H9 (cell line): Measurements from ENCODE around the gene IFRD2. TPM values are rescaled to one million over a fixed set of nuclear protein-coding genes. Genes with fewer than 3 reads are reported as not detected.

Experiments
- DNase-seq: peaks from one replicate; pipeline ENCODE4 v3.0.0-alpha.2; 2017
- H2AFZ ChIP-seq: one replicate; pipeline ENCODE4 v1.6.1; 2013; ENCODE audit warnings: mild to moderate bottlenecking, low read length, control low read depth, moderate library complexity
- H2AK5ac ChIP-seq: 2 replicates; pipeline ENCODE4 v1.6.1; 2013; ENCODE audit warnings: low read length, control low read depth, mixed read lengths; ENCODE audit not compliant: insufficient read length
- H2BK120ac ChIP-seq: one replicate; pipeline ENCODE4 v1.6.1; 2013; ENCODE audit warnings: low read depth, mild to moderate bottlenecking, low read length, control low read depth, inconsistent platforms; ENCODE audit not compliant: poor library complexity, severe bottlenecking
- H2BK12ac ChIP-seq: 2 replicates; pipeline ENCODE4 v1.6.1; 2013; ENCODE audit warnings: low read length, control low read depth, mixed read lengths, low read depth; ENCODE audit not compliant: insufficient read length
- H2BK15ac ChIP-seq: 2 replicates; pipeline ENCODE4 v1.6.1; 2013; ENCODE audit warnings: low read depth, low read length, control low read depth
- H2BK20ac ChIP-seq: one replicate; pipeline ENCODE4 v1.6.1; 2013; ENCODE audit warnings: low read depth, mild to moderate bottlenecking, low read length, control low read depth, inconsistent platforms; ENCODE audit not compliant: poor library complexity, severe bottlenecking
- H2BK5ac ChIP-seq: 2 replicates; pipeline ENCODE4 v1.6.1; 2013; ENCODE audit warnings: low read length, control low read depth, mixed read lengths; ENCODE audit not compliant: insufficient read length
- H3K14ac ChIP-seq: 2 replicates; pipeline ENCODE4 v1.6.1; 2013; ENCODE audit warnings: low read length, control low read depth; ENCODE audit not compliant: insufficient read depth
- H3K18ac ChIP-seq: 2 replicates; pipeline ENCODE4 v1.6.1; 2013; ENCODE audit warnings: low read depth, mild to moderate bottlenecking, mixed read lengths, low read length, control low read depth; ENCODE audit not compliant: insufficient read length
- H3K23ac ChIP-seq: 2 replicates; pipeline ENCODE4 v1.6.1; 2013; ENCODE audit warnings: low read length, control low read depth, mixed read lengths, low read depth; ENCODE audit not compliant: insufficient read length
- H3K23me2 ChIP-seq: 2 replicates; pipeline ENCODE4 v1.6.1; 2013; ENCODE audit warnings: low read depth, mild to moderate bottlenecking, mixed read lengths, low read length, control low read depth; ENCODE audit not compliant: insufficient read length, poor library complexity, severe bottlenecking
- H3K27ac ChIP-seq: 2 replicates; pipeline ENCODE4 v1.5.1; 2013; ENCODE audit warnings: low read length, control low read depth, mixed read lengths, low read depth; ENCODE audit not compliant: insufficient read length
- H3K27me3 ChIP-seq: 2 replicates; pipeline ENCODE4 v1.6.1; 2013; ENCODE audit warnings: low read length, control low read depth, inconsistent platforms; ENCODE audit not compliant: insufficient read depth
- H3K4ac ChIP-seq: 2 replicates; pipeline ENCODE4 v1.6.1; 2013; ENCODE audit warnings: low read depth, mild to moderate bottlenecking, control low read depth, inconsistent platforms, low read length, moderate library complexity
- H3K4me1 ChIP-seq: 2 replicates; pipeline ENCODE4 v1.6.1; 2013; ENCODE audit warnings: low read length, control low read depth, inconsistent platforms; ENCODE audit not compliant: insufficient read depth
- H3K4me2 ChIP-seq: 2 replicates; pipeline ENCODE4 v1.6.1; 2013; ENCODE audit warnings: low read length, control low read depth, mixed read lengths; ENCODE audit not compliant: insufficient read length, insufficient read depth
- H3K56ac ChIP-seq: 2 replicates; pipeline ENCODE4 v1.6.1; 2013; ENCODE audit warnings: low read depth, mild to moderate bottlenecking, mixed read lengths, low read length, control low read depth; ENCODE audit not compliant: insufficient read length
- H3K79me1 ChIP-seq: 2 replicates; pipeline ENCODE4 v1.6.1; 2013; ENCODE audit warnings: low read depth, mild to moderate bottlenecking, moderate library complexity, low read length, control low read depth, inconsistent platforms; ENCODE audit not compliant: insufficient read depth, poor library complexity, severe bottlenecking
- H3K79me2 ChIP-seq: 2 replicates; pipeline ENCODE4 v1.6.1; 2013; ENCODE audit warnings: low read length, control low read depth, inconsistent platforms; ENCODE audit not compliant: insufficient read depth
- H3K9ac ChIP-seq: 2 replicates; pipeline ENCODE4 v1.6.1; 2013; ENCODE audit warnings: low read length, control low read depth, mixed read lengths; ENCODE audit not compliant: insufficient read length; ENCODE audit errors: extremely low read depth
- H3K9me3 ChIP-seq: one replicate; pipeline ENCODE4 v1.6.1; 2013; ENCODE audit warnings: low read depth, low read length, inconsistent platforms; ENCODE audit not compliant: control insufficient read depth
- H3T11ph ChIP-seq: one replicate; pipeline ENCODE4 v1.6.1; 2013; ENCODE audit warnings: mild to moderate bottlenecking, low read length, control low read depth, inconsistent platforms
- H4K20me1 ChIP-seq: one replicate; pipeline ENCODE4 v1.6.1; 2013; ENCODE audit not compliant: control insufficient read depth, insufficient read length, insufficient read depth
- H4K5ac ChIP-seq: 2 replicates; pipeline ENCODE4 v1.6.1; 2013; ENCODE audit warnings: low read depth, mild to moderate bottlenecking, mixed read lengths, low read length, control low read depth; ENCODE audit not compliant: insufficient read length
- H4K8ac ChIP-seq: replicated peaks from 2 replicates; pipeline ENCODE4 v1.6.1; 2013; ENCODE audit warnings: low read length, control low read depth, mixed read lengths, low read depth; ENCODE audit not compliant: insufficient read length
- H4K91ac ChIP-seq: 2 replicates; pipeline ENCODE4 v1.6.1; 2013; ENCODE audit warnings: low read depth, mild to moderate bottlenecking, moderate library complexity, mixed read lengths, low read length, control low read depth; ENCODE audit not compliant: insufficient read length
- H3K27ac Mint-ChIP-seq, 3 experiments: 2 replicates in 2 of 3; 3 replicates in 1 of 3; pipeline ENCODE4 v1.8.0; 2020 to 2021; ENCODE audit warnings: mixed read lengths in 3 of 3, mild to moderate bottlenecking in 1 of 3, moderate library complexity in 1 of 3
- H3K27me3 Mint-ChIP-seq: 2 replicates; pipeline ENCODE4 v1.8.0; 2021; ENCODE audit warnings: low read depth, mild to moderate bottlenecking, moderate library complexity, mixed read lengths
- H3K36me3 Mint-ChIP-seq, 3 experiments: 2 replicates in 2 of 3; 3 replicates in 1 of 3; pipeline ENCODE4 v1.8.0; 2020 to 2021; ENCODE audit warnings: low read depth in 3 of 3, mixed read lengths in 3 of 3; ENCODE audit not compliant: insufficient read depth in 1 of 3
- H3K4me1 Mint-ChIP-seq, 2 experiments: 2 replicates each; pipeline ENCODE4 v1.8.0; 2020; ENCODE audit warnings: mixed read lengths in 2 of 2
- H3K4me3 Mint-ChIP-seq, 2 experiments: 2 replicates in 1 of 2; 3 replicates in 1 of 2; pipeline ENCODE4 v1.8.0; 2020 to 2021; ENCODE audit warnings: mild to moderate bottlenecking in 2 of 2, mixed read lengths in 2 of 2, moderate library complexity in 1 of 2
- H3K9me3 Mint-ChIP-seq, 2 experiments: 2 replicates in 1 of 2; 3 replicates in 1 of 2; pipeline ENCODE4 v1.8.0; 2020; ENCODE audit warnings: mild to moderate bottlenecking in 2 of 2, mixed read lengths in 2 of 2, moderate library complexity in 1 of 2
- WGBS: extraction: QIAGEN DNeasy Blood & Tissue Kit; methylation state at CpG from one replicate; pipeline ENCODE4 v1.1.7; 2013; ENCODE audit warnings: missing lambda C conversion rate, low lambda C conversion rate, mixed read lengths; ENCODE audit not compliant: insufficient read length; ENCODE audit errors: extremely low coverage; 5-methylcytosine and 5-hydroxymethylcytosine counted together
- total RNA-seq: library from RNA; stranded (reverse); gene quantifications from 2 replicates; pipeline ENCODE4 v1.2.1, GENCODE V29; 2021
- TF ChIP-seq, protein P1 (sequence below): fragments of 200-600 bp; sonication (generic); conservative IDR thresholded peaks from 3 replicates; pipeline ENCODE4 v1.8.0; 2021; ENCODE audit warnings: antibody characterized with exemption, mild to moderate bottlenecking

Gene IFRD2
- total RNA-seq, 1 experiment from 2014 or later: 109 TPM

DNA sequence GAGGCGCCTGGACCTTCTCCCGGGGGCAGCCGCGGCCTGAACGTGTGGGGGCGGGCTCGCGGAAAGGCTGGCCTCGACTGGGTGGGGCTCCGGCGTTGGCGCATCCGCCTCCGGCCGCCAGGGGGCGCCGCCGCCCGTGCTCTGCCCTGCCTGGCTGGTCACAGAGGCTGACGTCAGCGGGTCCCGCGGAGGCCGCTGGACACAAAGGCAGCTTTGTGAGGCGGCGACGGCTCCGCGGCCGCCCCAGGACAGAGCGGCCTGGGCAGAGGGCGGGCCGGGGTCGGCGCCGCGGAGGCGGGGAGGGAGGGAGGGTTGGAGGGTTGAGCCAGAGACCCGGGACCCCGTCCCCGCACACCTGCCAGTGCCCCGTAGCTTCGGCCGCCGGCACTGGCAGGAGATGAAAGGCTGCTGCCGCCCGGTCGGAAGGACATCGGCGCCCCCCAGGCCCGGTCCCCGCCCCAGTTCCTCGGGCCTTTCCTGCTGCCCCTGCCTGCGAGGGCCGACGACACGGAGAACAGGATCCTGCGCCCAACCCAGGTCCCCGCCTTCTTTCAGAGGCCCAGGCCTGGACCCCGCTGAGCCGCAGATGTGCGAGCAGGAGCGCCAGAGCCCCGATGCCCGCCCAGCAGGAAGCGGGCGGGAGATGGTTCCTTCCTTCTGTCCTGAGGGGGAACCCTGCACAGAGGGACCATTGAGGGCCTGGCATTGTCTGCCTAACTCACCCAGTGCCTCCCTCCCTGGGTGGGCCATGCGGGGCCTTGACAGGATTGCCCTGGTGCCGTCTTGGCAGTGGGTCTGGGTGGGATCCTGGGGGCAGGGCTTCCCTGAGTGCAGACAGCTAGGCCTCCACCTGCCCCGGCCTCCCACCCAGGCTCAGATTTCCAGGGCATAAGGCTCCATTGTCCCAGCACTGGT, 31.9 kb downstream of the IFRD2 start:
- peak overlapping the region; percentile 57 to 74 for H3K4me3 Mint-ChIP-seq
- WGBS: no CpG with 5 or more reads among the region's 70 CpGs
- DNase-seq: peak; percentile 95
- peaks cover 28 to 54% of the 10 kb centered on the region in 2 experiments for H3K4me1 Mint-ChIP-seq
- peak overlapping the region; percentile 93; the same call in 1 of the 2 replicates for H3K14ac ChIP-seq
- H3T11ph ChIP-seq: no peak overlapping the region
- no peaks in the 10 kb centered on the region for H3K79me2 ChIP-seq
- peaks cover 3% of the 10 kb centered on the region; the same call in 1 of the 2 replicates for H3K4me1 ChIP-seq
- no peak overlapping the region for H2BK5ac ChIP-seq
- H3K27ac Mint-ChIP-seq: peak overlapping the region; percentile 40 to 91 (median 73); a peak in 3 of 7 replicates
- H2BK12ac ChIP-seq: no peak overlapping the region
- TF ChIP-seq, protein P1, sequence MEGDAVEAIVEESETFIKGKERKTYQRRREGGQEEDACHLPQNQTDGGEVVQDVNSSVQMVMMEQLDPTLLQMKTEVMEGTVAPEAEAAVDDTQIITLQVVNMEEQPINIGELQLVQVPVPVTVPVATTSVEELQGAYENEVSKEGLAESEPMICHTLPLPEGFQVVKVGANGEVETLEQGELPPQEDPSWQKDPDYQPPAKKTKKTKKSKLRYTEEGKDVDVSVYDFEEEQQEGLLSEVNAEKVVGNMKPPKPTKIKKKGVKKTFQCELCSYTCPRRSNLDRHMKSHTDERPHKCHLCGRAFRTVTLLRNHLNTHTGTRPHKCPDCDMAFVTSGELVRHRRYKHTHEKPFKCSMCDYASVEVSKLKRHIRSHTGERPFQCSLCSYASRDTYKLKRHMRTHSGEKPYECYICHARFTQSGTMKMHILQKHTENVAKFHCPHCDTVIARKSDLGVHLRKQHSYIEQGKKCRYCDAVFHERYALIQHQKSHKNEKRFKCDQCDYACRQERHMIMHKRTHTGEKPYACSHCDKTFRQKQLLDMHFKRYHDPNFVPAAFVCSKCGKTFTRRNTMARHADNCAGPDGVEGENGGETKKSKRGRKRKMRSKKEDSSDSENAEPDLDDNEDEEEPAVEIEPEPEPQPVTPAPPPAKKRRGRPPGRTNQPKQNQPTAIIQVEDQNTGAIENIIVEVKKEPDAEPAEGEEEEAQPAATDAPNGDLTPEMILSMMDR: peak; percentile 99
- no peak overlapping the region for H3K23ac ChIP-seq
- no peaks in the 10 kb centered on the region for H3K9me3 Mint-ChIP-seq
- H3K36me3 Mint-ChIP-seq: peaks cover 14 to 33% (median 29%) of the 10 kb centered on the region in 3 experiments; a peak in 6 of 7 replicates
- H3K27me3 ChIP-seq: no peaks in the 10 kb centered on the region
- no peak overlapping the region for H3K27ac ChIP-seq
- no peaks in the 10 kb centered on the region for H3K23me2 ChIP-seq
- no peak overlapping the region for H4K5ac ChIP-seq
- H3K9ac ChIP-seq: peak overlapping the region; percentile 21
- H3K18ac ChIP-seq: peak overlapping the region; percentile 93
- H3K4me2 ChIP-seq: peak overlapping the region; percentile 30
- H2AFZ ChIP-seq: no peak overlapping the region
- peaks cover 1% of the 10 kb centered on the region; the same call in 1 of the 2 replicates for H3K27me3 Mint-ChIP-seq
- no peak overlapping the region for H3K56ac ChIP-seq
- no peak overlapping the region for H2BK20ac ChIP-seq
- no peak overlapping the region for H2AK5ac ChIP-seq
- H4K8ac ChIP-seq: no peak overlapping the region
- H4K91ac ChIP-seq: peak overlapping the region; percentile 34
- H3K9me3 ChIP-seq: no peaks in the 10 kb centered on the region
- H3K4ac ChIP-seq: no peak overlapping the region; the same call in 1 of the 2 replicates
- no peaks in the 10 kb centered on the region for H4K20me1 ChIP-seq
- H2BK120ac ChIP-seq: no peak overlapping the region
- no peaks in the 10 kb centered on the region for H3K79me1 ChIP-seq
- no peak overlapping the region for H2BK15ac ChIP-seq
